GM12878 (cell line): ENCODE results near the gene OSER1. TPM values are rescaled to one million over a fixed set of nuclear protein-coding genes. Genes with fewer than 3 reads are reported as not detected.

Experiments
- ATAC-seq: fragments of 200-7000 bp; cut with Tn5 transposase; 3 replicates; pipeline ENCODE4 v1.9.1; 2020; ENCODE audit warnings: mild to moderate bottlenecking, moderate library complexity
- BruUV-seq: library from RNA; stranded (reverse); fragments of 400-500 nt; replicated peaks from 2 replicates; lab custom pipeline; 2021; lab: Mats Ljungman, UMichigan
- CTCF ChIA-PET: fragments of 300-600 bp; sonication (Branson Sonifier 250); formaldehyde crosslinking; extraction: SDS; loops from one replicate; lab custom pipeline; 2021; ENCODE audit warnings: inconsistent platforms; lab: Yijun Ruan, JAX
- POLR2A ChIA-PET: fragments of 350-600 bp; formaldehyde crosslinking; extraction: SDS; loops from one replicate; lab custom pipeline; 2021; ENCODE audit warnings: inconsistent platforms; lab: Charles Lee
- RAD21 ChIA-PET: fragments of 300-600 bp; sonication (Branson Sonifier 250); formaldehyde crosslinking; loops from one replicate; lab custom pipeline; 2023; ENCODE audit warnings: antibody characterized with exemption; ENCODE audit not compliant: unreplicated experiment; lab: Charles Lee
- SMC1A ChIA-PET: fragments of 300-600 bp; sonication (Branson Sonifier 250); formaldehyde crosslinking; loops from one replicate; lab custom pipeline; 2023; ENCODE audit not compliant: unreplicated experiment, uncharacterized antibody; lab: Charles Lee
- DNase-seq: peaks from one replicate; pipeline ENCODE4 v3.0.0-alpha.2; 2011; ENCODE audit warnings: low read depth, low spot score
- FAIRE-seq: peaks from 3 replicates; lab custom pipeline; 2011; peaks lifted over from hg19 to GRCh38; lab: Jason Lieb, UNC
- H2AFZ ChIP-seq: 2 replicates; pipeline ENCODE4 v1.6.0; 2011; ENCODE audit warnings: low read depth, low read length, control low read depth; ENCODE audit not compliant: control insufficient read depth
- H3K27ac ChIP-seq: 2 replicates; pipeline ENCODE4 v1.5.1; 2011; ENCODE audit warnings: control low read depth; ENCODE audit not compliant: control insufficient read depth, insufficient read depth
- H3K27me3 ChIP-seq, 2 experiments: replicated peaks in 1 of 2; 2 replicates each; pipeline versions ENCODE4 v1.6.0 to v1.6.1; 2011; ENCODE audit warnings: low read length in 1 of 2; ENCODE audit not compliant: control insufficient read depth in 2 of 2, insufficient read depth in 2 of 2
- H3K36me3 ChIP-seq, 2 experiments: 2 replicates each; pipeline ENCODE4 v1.5.1; 2011; ENCODE audit warnings: low read length in 1 of 2; ENCODE audit not compliant: control insufficient read depth in 2 of 2, insufficient read depth in 2 of 2
- H3K4me1 ChIP-seq: 2 replicates; pipeline ENCODE4 v1.6.1; 2011; ENCODE audit warnings: mild to moderate bottlenecking, low read length, moderate library complexity, mixed read lengths; ENCODE audit not compliant: control insufficient read depth, insufficient read depth
- H3K4me2 ChIP-seq: 2 replicates; pipeline ENCODE4 v1.6.0; 2011; ENCODE audit warnings: control low read depth; ENCODE audit not compliant: control insufficient read depth, insufficient read depth
- H3K4me3 ChIP-seq: fragments of 200-600 bp; sonication (generic); 2 replicates; pipeline ENCODE4 v1.5.1; 2016
- H3K79me2 ChIP-seq: 2 replicates; pipeline ENCODE4 v1.6.0; 2011; ENCODE audit warnings: low read length; ENCODE audit not compliant: control insufficient read depth, insufficient read depth
- H3K9ac ChIP-seq: 2 replicates; pipeline ENCODE4 v1.8.0; 2011; ENCODE audit warnings: low read length, control low read depth, mixed read lengths; ENCODE audit not compliant: control insufficient read depth, insufficient read depth
- H3K9me3 ChIP-seq: replicated peaks from 3 replicates; pipeline ENCODE4 v1.5.1; 2011; ENCODE audit warnings: mild to moderate bottlenecking, low read length; ENCODE audit not compliant: control insufficient read depth, insufficient read depth
- H4K20me1 ChIP-seq: 2 replicates; pipeline ENCODE4 v1.6.0; 2011; ENCODE audit not compliant: control insufficient read depth, insufficient read depth
- ATF7 ChIP-seq: fragments of 450-650 bp; IDR thresholded peaks from 2 replicates; pipeline ENCODE4 v1.6.1; 2016; ENCODE audit warnings: low read depth, mild to moderate bottlenecking
- E4F1 ChIP-seq: fragments of 450-650 bp; IDR thresholded peaks from 2 replicates; pipeline ENCODE4 v1.6.1; 2018; ENCODE audit warnings: borderline replicate concordance, mild to moderate bottlenecking; ENCODE audit not compliant: partially characterized antibody
- EGR1 ChIP-seq, 2 experiments: IDR thresholded peaks; 1 replicate in 1 of 2; 2 replicates in 1 of 2; pipeline ENCODE4 v1.6.1; 2011 to 2012; ENCODE audit warnings: low read depth in 2 of 2, low read length in 2 of 2, borderline replicate concordance in 1 of 2, mild to moderate bottlenecking in 1 of 2, moderate library complexity in 1 of 2
- FOXK2 ChIP-seq: fragments of 450-650 bp; IDR thresholded peaks from 2 replicates; pipeline ENCODE4 v1.6.1; 2017; ENCODE audit warnings: mild to moderate bottlenecking, moderate library complexity
- HDGF ChIP-seq: fragments of 450-650 bp; IDR thresholded peaks from 2 replicates; pipeline ENCODE4 v1.6.1; 2016; ENCODE audit warnings: antibody characterized with exemption
- NBN ChIP-seq: fragments of 450-650 bp; IDR thresholded peaks from 2 replicates; pipeline ENCODE4 v1.6.1; 2016
- WGBS: methylation state at CpG from one replicate; pipeline ENCODE4 v1.1.6; 2016; ENCODE audit warnings: low lambda C conversion rate; ENCODE audit not compliant: insufficient replicate concordance, insufficient coverage; ENCODE audit errors: missing lambda C conversion rate; 5-methylcytosine and 5-hydroxymethylcytosine counted together
- in situ Hi-C: fragments of 300-500 bp; cut with MboI; formaldehyde crosslinking; loops from 9 replicates; pipeline ENCODE4 v1.14.3; 2018; ENCODE audit warnings: mixed read lengths
- intact Hi-C: fragments of 100-400 bp; cut with micrococcal nuclease; formaldehyde crosslinking; loops from one replicate; pipeline ENCODE4 v1.14.2; 2022; ENCODE audit not compliant: unreplicated experiment
- polyA plus RNA-seq, 11 experiments: library from polyadenylated mRNA; depleted of rRNA in 4 of 11; unstranded in 6 of 11; stranded (reverse) in 5 of 11; fragments of >200 nt; fragmentation: Nextera tagmentation in 4 of 11; fragmentation: Illumina TruSeq in 1 of 11; extraction: Ambion mirVana in 4 of 11; extraction: Trizol in 1 of 11; gene quantifications; 1 replicate in 1 of 11; 2 replicates in 10 of 11; pipeline versions ENCODE4 v1.2.1 to v1.2.3, GENCODE V29; 2011 to 2016; ENCODE audit warnings: inconsistent platforms in 2 of 11, missing spikeins in 2 of 11, low read depth in 1 of 11
- total RNA-seq, 4 experiments: library from RNA; depleted of rRNA in 3 of 4; stranded (reverse); fragments of >200 nt in 3 of 4; fragmentation: Illumina TruSeq in 1 of 4; extraction: Trizol in 1 of 4; gene quantifications; 2 replicates each; pipeline versions ENCODE4 v1.2.1 to v1.2.3, GENCODE V29; 2013 to 2021

OSER1 gene
- total and polyA plus RNA-seq, 10 of the 15 experiments (the other 5 are each of a cell fraction or from before 2014, with no cell fraction given) = 19.3 to 63.8 (median 28.4) TPM

- H4K20me1 ChIP-seq = no peaks in the 10 kb centered on the region
- H3K4me3 ChIP-seq = no peak overlapping the region
- in situ Hi-C loops = loop anchor here (5.0 kb wide), 1 partner anchor 71 kb away; no protein-coding TSS in a partner anchor
- no peaks in the 10 kb centered on the region for H3K36me3 ChIP-seq
- 8% methylated on average over 7 of the region's 8 CpGs for WGBS
- no peak overlapping the region for H2AFZ ChIP-seq
- peak; percentile 69 for FAIRE-seq
- no TSS peak for BruUV-seq
- intact Hi-C loops = no loop called here
- peak; percentile 54 for ATAC-seq
- POLR2A ChIA-PET = interaction anchor here (0.6 kb wide), 1 partner anchor 78 kb away, joined by 3 read pairs; no protein-coding TSS in a partner anchor
- no peak overlapping the region for H3K4me2 ChIP-seq
- RAD21 ChIA-PET = interaction anchor here (0.6 to 4.0 kb wide), 3 partner anchors 15 to 727 kb away, joined by 3 to 69 read pairs (median 3); no protein-coding TSS in a partner anchor
- no peak for DNase-seq
- H3K79me2 ChIP-seq = no peaks in the 10 kb centered on the region
- H3K9ac ChIP-seq = no peak overlapping the region
- peaks cover 6 to 12% of the 10 kb centered on the region in 2 experiments; a peak in 3 of 4 replicates for H3K27me3 ChIP-seq
- H3K9me3 ChIP-seq = no peaks in the 10 kb centered on the region
- TF ChIP-seq ATF7 (0 out of 2 replicates have a peak, but pooled peaks have one; percentile 15), NBN (peak; percentile 31; the same call in 1 of the 2 replicates), EGR1 (IDR thresholded peaks at IDR 0.05; ENCODE audit: borderline replicate concordance in 1 of 2, low read depth in 2 of 2, low read length in 2 of 2) (no peak), FOXK2 (0 out of 2 replicates have a peak, but pooled peaks have one; percentile 25), E4F1 (peak; percentile 53), HDGF (peak; percentile 67; the same call in 1 of the 2 replicates)
- H3K4me1 ChIP-seq = no peaks in the 10 kb centered on the region
- SMC1A ChIA-PET = interaction anchor here (1.0 to 4.3 kb wide), 4 partner anchors 67 to 97 kb away, joined by 3 to 51 read pairs (median 7); no protein-coding TSS in a partner anchor
- CTCF ChIA-PET = interaction anchor here (1.0 to 6.6 kb wide), 9 partner anchors 20 to 739 kb away, joined by 3 to 196 read pairs (median 5); partner anchors contain the start of gene FITM2
- no peak overlapping the region for H3K27ac ChIP-seq
Measured at GRCh38 chr20:44187772-44188709, 22.5 kb downstream of the OSER1 start.
